Hematopoietic multipotent progenitor cell treated with erythropoietin and hydrocortisone succinate and interleukin-3 and kit ligand, for 6 days (in vitro differentiated cells): Measurements from ENCODE around the gene PRKCA.

Source experiments
- DNase-seq: peaks from one replicate; pipeline ENCODE4 v3.0.0-alpha.2; 2015

Gene PRKCA

GRCh38 chr17:66790501-66791061, 488.2 kb downstream of the PRKCA start:
- no peak for DNase-seq

- peak; percentile 49 for DNase-seq
Measured at GRCh38 chr17:66791347-66791746, 488.9 kb downstream of the PRKCA start.

- DNase-seq = no peak
Measured at GRCh38 chr17:66793814-66794213, 491.4 kb downstream of the PRKCA start.

DNA sequence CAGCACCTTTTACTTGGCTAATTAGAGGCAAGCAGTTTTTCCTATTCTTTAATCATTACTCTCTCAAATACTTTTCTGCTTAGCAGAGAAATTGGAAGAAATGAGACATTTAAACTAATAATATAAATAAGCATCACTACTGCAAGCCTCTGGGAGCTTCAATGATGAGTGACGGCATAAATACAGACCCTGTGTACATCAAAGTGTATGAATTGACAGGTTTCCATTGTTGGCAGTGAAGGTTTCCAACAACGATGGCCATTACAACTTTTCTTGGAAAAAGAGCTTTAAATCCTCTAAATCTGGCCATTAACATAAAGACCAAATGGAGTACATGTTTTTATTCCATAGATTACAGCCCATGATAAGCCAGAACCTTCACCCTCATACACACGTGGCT, 493.1 kb downstream of the PRKCA start:
- no peak for DNase-seq

DNA sequence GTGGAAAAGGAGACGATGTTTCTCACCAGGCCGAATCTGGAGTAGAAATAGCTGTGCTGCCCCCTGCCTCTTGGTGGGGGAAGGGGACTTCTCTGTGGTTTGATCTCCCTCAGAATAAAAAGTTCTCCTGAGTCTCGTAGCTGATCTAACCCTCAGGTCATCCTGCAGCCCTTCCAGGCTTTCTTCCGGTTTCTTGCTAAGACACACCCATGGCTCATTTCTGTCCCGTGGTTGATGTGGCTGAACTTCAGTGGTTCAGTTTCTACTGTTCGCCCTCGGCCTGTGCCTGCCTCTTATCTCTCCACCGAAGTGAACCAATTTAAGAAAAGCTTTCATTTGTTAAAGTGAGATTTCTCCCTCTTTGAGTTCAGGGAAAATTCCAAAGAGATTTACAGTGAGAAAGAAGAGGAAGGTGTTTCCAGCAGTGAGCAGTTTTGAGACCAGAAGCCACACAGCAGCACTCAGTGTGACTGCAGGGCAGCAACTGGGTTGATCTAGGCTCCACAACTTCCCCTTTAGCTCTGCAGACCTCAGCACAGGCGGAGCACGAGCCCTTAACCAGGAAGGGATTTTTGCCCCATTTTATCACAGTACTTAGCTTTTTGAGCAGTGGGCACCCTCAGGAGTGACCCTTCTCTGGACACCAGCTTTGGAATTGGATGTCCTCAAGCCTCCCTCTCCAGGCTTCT, 497.6 kb downstream of the PRKCA start:
- DNase-seq = no peak

DNA sequence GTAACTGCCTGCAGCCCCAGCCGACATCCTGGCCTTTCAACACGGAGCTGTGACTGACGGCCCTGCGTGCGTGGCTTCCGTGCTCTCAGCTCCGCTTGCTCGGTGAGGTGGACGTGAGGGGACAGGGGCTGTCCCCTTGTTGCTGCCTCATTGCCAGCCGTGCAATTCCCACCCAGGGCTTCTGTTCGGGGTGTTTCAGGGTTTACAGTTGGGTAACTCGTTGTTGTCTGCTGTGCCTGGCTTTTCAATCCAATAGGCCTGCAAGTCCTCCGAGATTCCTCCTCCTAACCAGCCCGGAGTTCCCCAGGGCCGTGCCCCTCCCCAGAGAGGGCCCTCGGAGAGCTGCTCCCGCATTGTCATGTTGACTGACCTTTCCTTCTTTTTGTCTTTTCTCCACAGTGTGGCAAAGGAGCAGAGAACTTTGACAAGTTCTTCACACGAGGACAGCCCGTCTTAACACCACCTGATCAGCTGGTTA, 501.1 kb downstream of the PRKCA start:
- DNase-seq = no peak

GRCh38 chr17:66805567-66805966, 503.2 kb downstream of the PRKCA start:
- DNase-seq = no peak

DNA sequence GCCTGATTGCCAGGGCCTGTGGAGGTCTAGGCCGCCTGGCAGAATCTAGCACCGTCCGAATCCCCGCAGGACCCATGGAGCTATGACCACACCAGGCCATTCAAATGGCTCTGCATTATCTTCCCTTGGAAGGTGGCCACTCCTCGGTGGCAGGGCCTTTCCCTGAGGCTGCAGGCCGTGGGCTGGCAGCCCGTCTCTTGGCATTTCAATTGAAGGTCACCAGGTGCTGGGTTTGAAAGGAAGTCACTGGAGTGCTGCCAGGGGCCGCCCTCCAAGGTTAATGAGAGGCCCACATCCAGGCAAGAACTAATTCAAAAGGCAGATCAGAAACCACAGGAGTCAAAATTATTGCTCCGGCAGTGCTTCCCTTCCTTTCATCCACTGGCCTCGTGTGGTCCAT, 504.8 kb downstream of the PRKCA start:
- DNase-seq = no peak

- no peak for DNase-seq
Measured at GRCh38 chr17:66809408-66809807, 507.0 kb downstream of the PRKCA start.

GRCh38 chr17:66810951-66811682, 508.7 kb downstream of the PRKCA start:
- no peak for DNase-seq

- no peak for DNase-seq
Measured at GRCh38 chr17:66811683-66812054, 509.3 kb downstream of the PRKCA start.

- DNase-seq = no peak
Measured at GRCh38 chr17:66812571-66812970, 510.2 kb downstream of the PRKCA start.

GRCh38 chr17:66813296-66813695, 510.9 kb downstream of the PRKCA start:
- DNase-seq = no peak

DNA sequence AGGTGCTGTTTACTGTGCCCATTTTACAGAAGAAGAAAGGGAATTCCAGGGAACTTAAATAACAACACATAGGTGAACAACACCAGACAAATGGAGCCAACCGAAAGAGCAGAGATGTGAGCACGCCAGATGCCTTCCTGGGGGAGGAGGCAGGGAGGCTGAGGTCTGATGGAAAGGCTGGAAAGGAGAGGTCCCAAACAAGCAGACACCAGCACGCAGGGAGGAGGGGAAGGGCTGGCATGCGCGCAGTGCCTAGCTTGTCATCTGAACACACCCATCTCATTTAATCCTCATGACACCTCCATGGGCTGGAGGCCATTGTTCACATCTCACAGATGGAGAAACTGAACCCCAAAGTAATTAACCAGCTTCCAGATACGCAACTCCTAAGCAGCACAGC, 511.6 kb downstream of the PRKCA start:
- DNase-seq = no peak

GRCh38 chr17:66814570-66814969, 512.2 kb downstream of the PRKCA start:
- no peak for DNase-seq

DNA sequence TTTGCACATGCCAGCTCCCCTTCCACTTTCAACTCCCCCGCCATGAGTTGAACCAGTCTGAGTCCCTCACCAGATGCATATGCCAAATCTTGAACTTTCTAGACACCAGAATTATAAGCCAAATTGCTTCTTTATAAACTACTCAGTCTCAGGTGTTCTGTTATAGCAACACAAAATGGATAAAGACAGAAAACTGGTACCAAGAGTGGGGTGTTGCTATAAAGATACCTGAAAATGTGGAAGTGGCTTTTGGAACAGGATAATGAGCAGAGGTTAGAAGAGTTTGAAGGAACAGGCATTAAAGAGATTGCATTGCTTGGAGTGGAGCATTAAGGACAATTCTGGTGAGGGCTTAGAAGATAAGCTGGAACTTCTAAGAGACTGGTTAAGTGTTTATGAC, 515.3 kb downstream of the PRKCA start:
- DNase-seq = no peak

- no peak for DNase-seq
Measured at GRCh38 chr17:66819466-66819865, 517.1 kb downstream of the PRKCA start.

- no peak for DNase-seq
Measured at GRCh38 chr17:66822009-66822408, 519.6 kb downstream of the PRKCA start.

DNA sequence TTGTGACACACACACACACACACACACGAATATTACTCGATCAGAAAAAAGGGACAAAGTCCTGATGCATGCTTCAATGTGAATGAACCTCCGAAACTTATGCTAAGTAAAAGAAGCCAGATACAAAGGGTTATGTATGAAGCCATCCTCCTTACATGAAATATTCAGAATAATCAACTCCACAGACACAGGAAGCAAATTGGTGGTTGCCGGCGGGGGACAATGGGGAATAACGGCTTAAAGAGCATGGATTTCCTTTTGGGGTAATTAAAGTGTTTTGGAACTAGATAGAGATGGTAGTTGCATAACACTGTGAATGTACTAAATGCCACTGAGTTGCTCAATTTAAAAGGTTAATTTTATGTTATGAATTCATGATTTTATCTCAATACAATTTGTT, 524.4 kb downstream of the PRKCA start:
- DNase-seq = no peak

GRCh38 chr17:66829386-66829864, 527.0 kb downstream of the PRKCA start:
- DNase-seq = peak; percentile 69

DNA sequence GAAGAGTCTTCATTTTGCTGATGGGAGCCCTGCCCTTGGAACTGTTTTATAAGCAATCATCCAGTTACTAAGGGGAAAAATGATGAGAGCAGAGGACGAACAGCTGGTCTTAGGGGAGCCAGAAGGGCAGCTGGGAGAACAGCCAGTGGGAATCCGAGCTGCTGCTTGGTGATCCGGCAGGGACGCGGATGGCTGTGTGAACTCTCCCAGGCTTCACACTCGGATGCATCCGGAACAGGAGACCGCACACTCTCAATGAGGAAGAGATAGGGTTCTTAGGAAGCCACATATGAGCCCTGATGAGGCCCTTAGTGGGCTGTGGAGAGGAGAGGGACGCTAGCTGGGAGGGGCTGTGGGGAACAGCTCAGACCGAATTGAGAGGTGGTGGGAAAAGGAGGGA, 527.5 kb downstream of the PRKCA start:
- DNase-seq = peak; percentile 32

DNA sequence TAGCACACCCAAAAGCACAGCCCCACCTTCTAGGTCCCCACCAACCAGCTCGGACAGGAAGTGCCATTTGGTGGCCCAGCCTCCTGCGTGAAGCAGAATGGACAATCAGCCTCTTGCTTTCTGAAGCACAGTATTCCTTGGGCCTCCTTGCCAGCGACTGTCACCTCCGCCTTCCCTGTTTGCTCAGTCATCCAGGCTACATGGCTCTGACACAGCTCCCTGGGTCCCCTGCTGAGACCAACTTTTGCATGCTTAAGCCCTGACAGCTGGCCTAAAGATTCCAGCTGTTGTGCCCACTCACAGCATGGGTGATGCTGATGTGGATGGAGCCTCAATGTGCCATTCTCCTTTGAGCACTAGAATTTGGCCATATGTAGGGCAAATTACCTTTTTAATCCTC, 528.0 kb downstream of the PRKCA start:
- DNase-seq = no peak

DNA sequence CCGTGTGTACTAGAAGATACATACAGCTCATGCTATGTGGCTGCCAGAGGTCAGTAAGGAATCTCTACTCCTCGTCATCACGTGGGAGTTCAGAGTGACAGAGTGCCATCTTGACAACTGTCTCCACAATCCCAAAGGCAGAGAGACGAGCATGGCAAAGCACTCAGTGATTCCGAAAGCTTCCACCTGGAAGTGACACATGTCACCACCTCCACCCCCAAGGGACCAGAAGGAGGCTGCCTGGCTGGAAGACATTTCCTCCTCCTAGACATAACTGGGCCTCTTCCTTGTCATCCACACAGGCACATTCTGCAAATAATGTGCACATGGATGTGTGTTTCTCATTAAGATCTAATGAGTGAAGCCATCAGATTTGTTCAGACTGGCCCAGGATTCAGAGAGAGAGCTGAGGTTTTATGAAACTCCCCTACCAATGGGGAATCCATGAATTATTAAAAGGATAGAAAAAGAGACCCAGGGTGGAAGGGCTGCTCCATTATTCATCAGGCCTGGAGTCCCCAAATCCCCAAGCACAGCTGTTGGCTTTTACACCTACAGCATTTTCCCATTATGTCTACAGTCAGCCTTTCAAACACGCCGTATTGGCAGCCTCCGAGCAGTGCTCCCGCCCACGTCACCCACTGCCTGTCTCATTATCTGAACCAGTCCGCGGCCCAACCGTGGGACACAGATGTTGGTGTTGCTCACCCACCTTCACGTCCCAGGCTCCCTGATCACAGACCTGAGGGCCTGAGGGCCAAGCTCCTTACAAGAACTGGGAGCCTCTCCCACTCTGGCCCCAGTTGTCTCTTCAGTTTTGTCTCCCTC, 529.2 kb downstream of the PRKCA start:
- no peak for DNase-seq
